Neural cell (in vitro differentiated cells): ENCODE data around the gene EEIG1. TPM values are rescaled to one million over a fixed set of nuclear protein-coding genes. Genes with fewer than 3 reads are reported as not detected.
A peak's percentile ranks its signal among the peaks of the same experiment; 100 is the strongest.

ENCODE experiments used
- H2AFZ ChIP-seq: fragments of 200-600, 300-800 bp; sonication (generic), shearing (Covaris generic); 2 replicates; pipeline ENCODE4 v1.6.0; 2014; ENCODE audit warnings: low read depth, mild to moderate bottlenecking, antibody characterized with exemption, low read length, moderate library complexity
- H3F3A ChIP-seq: fragments of 200-600 bp; shearing (Covaris generic); 2 replicates; pipeline ENCODE4 v1.6.1; 2016; ENCODE audit warnings: mild to moderate bottlenecking, moderate library complexity, mixed read lengths, antibody characterized with exemption, low read length; ENCODE audit not compliant: insufficient read depth, poor library complexity, severe bottlenecking
- H3K27ac ChIP-seq: fragments of 200-600, 300-800 bp; sonication (generic), shearing (Covaris generic); 2 replicates; pipeline ENCODE4 v1.5.1; 2014; ENCODE audit warnings: mild to moderate bottlenecking, low read length, moderate library complexity
- H3K27me3 ChIP-seq: fragments of 300-800, 200-600 bp; sonication (generic), shearing (Covaris generic); 2 replicates; pipeline ENCODE4 v1.6.0; 2014; ENCODE audit warnings: mild to moderate bottlenecking, low read depth, low read length, moderate library complexity; ENCODE audit not compliant: insufficient read depth
- H3K36me3 ChIP-seq: fragments of 300-800, 200-600 bp; sonication (generic), shearing (Covaris generic); 2 replicates; pipeline ENCODE4 v1.5.1; 2014; ENCODE audit warnings: mild to moderate bottlenecking, antibody characterized with exemption, low read length, moderate library complexity; ENCODE audit not compliant: insufficient read depth
- H3K4me2 ChIP-seq: fragments of 300-800, 200-600 bp; sonication (generic), shearing (Covaris generic); 2 replicates; pipeline ENCODE4 v1.6.0; 2014; ENCODE audit warnings: mild to moderate bottlenecking, low read length
- H3K4me3 ChIP-seq: fragments of 300-800, 200-600 bp; sonication (generic), shearing (Covaris generic); 2 replicates; pipeline ENCODE4 v1.5.1; 2014; ENCODE audit warnings: mild to moderate bottlenecking, low read length, moderate library complexity
- H3K79me2 ChIP-seq: fragments of 200-600 bp; shearing (Covaris generic); replicated peaks from 2 replicates; pipeline ENCODE4 v1.6.0; 2014; ENCODE audit warnings: mild to moderate bottlenecking, low read length, moderate library complexity; ENCODE audit not compliant: insufficient read depth
- H3K9ac ChIP-seq: fragments of 300-800, 200-600 bp; sonication (generic), shearing (Covaris generic); 2 replicates; pipeline ENCODE4 v1.6.1; 2016; ENCODE audit warnings: mild to moderate bottlenecking, low read length, mixed read lengths
- H3K9me2 ChIP-seq: fragments of 200-600 bp; shearing (Covaris generic); 2 replicates; pipeline ENCODE4 v1.6.1; 2016; ENCODE audit warnings: mild to moderate bottlenecking, low read length, mixed read lengths; ENCODE audit not compliant: insufficient read depth
- H3K9me3 ChIP-seq: fragments of 200-600, 300-800 bp; sonication (generic), shearing (Covaris generic); 2 replicates; pipeline ENCODE4 v1.6.1; 2016; ENCODE audit warnings: mild to moderate bottlenecking, mixed run types, low read length, moderate library complexity, mixed read lengths
- H4K20me1 ChIP-seq: fragments of 200-600 bp; shearing (Covaris generic); 2 replicates; pipeline ENCODE4 v1.6.1; 2016; ENCODE audit warnings: mild to moderate bottlenecking, mixed run types; ENCODE audit not compliant: insufficient read depth
- EP300 ChIP-seq: fragments of 450-650 bp; conservative IDR thresholded peaks from 2 replicates; pipeline ENCODE4 v1.6.1; 2014; ENCODE audit warnings: antibody characterized with exemption, mild to moderate bottlenecking, moderate library complexity; ENCODE audit not compliant: poor library complexity, severe bottlenecking
- EZH2 ChIP-seq: fragments of 200-600, 300-800 bp; shearing (Covaris generic), sonication (generic); IDR thresholded peaks from 2 replicates; pipeline ENCODE4 v1.6.1; 2014; ENCODE audit warnings: antibody characterized with exemption, low read length, borderline replicate concordance, mild to moderate bottlenecking; ENCODE audit not compliant: insufficient read depth, poor library complexity, severe bottlenecking
- MXI1 ChIP-seq: fragments of 450-650 bp; conservative IDR thresholded peaks from 2 replicates; pipeline ENCODE4 v1.6.1; 2014; ENCODE audit warnings: antibody characterized with exemption, mild to moderate bottlenecking; ENCODE audit not compliant: poor library complexity, severe bottlenecking
- POLR2AphosphoS5 ChIP-seq: IDR thresholded peaks from 2 replicates; pipeline ENCODE4 v1.6.1; 2012
- RAD21 ChIP-seq: fragments of 450-650 bp; conservative IDR thresholded peaks from 2 replicates; pipeline ENCODE4 v1.6.1; 2014; ENCODE audit warnings: antibody characterized with exemption, mild to moderate bottlenecking, moderate library complexity
- REST ChIP-seq: IDR thresholded peaks from 2 replicates; pipeline ENCODE4 v1.6.1; 2012; ENCODE audit warnings: borderline replicate concordance
- SMC3 ChIP-seq: fragments of 450-650 bp; conservative IDR thresholded peaks from 2 replicates; pipeline ENCODE4 v1.6.1; 2014; ENCODE audit warnings: antibody characterized with exemption, mild to moderate bottlenecking, moderate library complexity; ENCODE audit not compliant: poor library complexity
- polyA plus RNA-seq: library from polyadenylated mRNA; depleted of rRNA; stranded (reverse); fragments of >200 nt; gene quantifications from 2 replicates; pipeline ENCODE4 v1.2.3, GENCODE V29; 2014
- TF ChIP-seq, protein P1 (sequence below): fragments of 450-650 bp; IDR thresholded peaks from 2 replicates; pipeline ENCODE4 v1.5.1; 2014; ENCODE audit warnings: antibody characterized with exemption, mild to moderate bottlenecking, moderate library complexity; ENCODE audit not compliant: poor library complexity, severe bottlenecking

EEIG1 gene
- polyA plus RNA-seq, 1 donor from 2014 or later = 6.7 TPM

DNA sequence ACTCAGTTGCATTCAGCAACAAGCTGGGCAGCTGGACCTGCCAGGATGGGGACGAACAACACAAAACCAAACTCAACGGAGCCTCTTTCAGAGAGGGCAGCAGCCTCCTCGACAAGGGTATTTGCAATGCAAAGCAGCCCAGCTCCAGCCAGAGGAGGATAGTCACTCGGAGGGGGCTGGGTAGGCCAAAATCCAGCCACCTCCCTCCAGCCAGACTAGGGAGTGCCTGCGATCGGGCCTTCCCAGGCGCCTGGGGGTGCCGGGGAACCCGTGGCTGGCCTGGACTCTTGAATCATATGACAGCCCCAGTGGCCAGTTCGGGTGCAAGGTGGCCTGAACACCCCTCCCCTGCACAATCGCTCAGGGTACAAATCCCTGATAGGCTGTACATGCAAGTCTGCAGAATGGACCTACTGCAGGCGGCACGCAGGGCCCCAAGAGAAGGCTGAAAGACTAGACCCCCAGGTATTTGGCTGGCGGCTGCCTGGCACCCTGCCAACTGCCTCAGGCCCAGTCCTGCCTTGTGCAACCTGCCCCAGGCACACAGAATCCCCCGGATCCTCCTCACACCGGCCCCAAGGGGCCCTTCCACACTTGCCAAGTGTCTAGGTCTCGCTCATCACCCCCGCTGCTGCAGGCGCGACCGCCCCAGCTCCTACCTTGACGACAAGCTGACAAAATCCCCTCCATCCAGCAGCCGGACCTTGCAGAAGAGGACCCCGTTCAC, 1.3 kb downstream of the EEIG1 start:
- H3F3A ChIP-seq = no peaks in the 10 kb centered on the region
- peak overlapping the region; percentile 79 for H3K9ac ChIP-seq
- H3K9me3 ChIP-seq = no peaks in the 10 kb centered on the region
- TF ChIP-seq MXI1 = no peak
- TF ChIP-seq POLR2AphosphoS5 = peak; percentile 6
- no peak for TF ChIP-seq RAD21
- TF ChIP-seq, protein P1, sequence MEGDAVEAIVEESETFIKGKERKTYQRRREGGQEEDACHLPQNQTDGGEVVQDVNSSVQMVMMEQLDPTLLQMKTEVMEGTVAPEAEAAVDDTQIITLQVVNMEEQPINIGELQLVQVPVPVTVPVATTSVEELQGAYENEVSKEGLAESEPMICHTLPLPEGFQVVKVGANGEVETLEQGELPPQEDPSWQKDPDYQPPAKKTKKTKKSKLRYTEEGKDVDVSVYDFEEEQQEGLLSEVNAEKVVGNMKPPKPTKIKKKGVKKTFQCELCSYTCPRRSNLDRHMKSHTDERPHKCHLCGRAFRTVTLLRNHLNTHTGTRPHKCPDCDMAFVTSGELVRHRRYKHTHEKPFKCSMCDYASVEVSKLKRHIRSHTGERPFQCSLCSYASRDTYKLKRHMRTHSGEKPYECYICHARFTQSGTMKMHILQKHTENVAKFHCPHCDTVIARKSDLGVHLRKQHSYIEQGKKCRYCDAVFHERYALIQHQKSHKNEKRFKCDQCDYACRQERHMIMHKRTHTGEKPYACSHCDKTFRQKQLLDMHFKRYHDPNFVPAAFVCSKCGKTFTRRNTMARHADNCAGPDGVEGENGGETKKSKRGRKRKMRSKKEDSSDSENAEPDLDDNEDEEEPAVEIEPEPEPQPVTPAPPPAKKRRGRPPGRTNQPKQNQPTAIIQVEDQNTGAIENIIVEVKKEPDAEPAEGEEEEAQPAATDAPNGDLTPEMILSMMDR = no peak
- H3K4me2 ChIP-seq = peak overlapping the region; percentile 92
- peak overlapping the region; percentile 49 for H3K27ac ChIP-seq
- no peaks in the 10 kb centered on the region for H3K27me3 ChIP-seq
- H3K79me2 ChIP-seq = peaks cover 57% of the 10 kb centered on the region
- H3K36me3 ChIP-seq = no peaks in the 10 kb centered on the region
- H2AFZ ChIP-seq = no peak overlapping the region
- H4K20me1 ChIP-seq = peaks cover 18% of the 10 kb centered on the region
- peak overlapping the region; percentile 93 for H3K4me3 ChIP-seq
- no peaks in the 10 kb centered on the region for H3K9me2 ChIP-seq

- H4K20me1 ChIP-seq = peaks cover 18% of the 10 kb centered on the region
- no peaks in the 10 kb centered on the region for H3K9me3 ChIP-seq
- H3F3A ChIP-seq = no peaks in the 10 kb centered on the region
- no peaks in the 10 kb centered on the region for H3K36me3 ChIP-seq
- peak overlapping the region; percentile 79 for H3K9ac ChIP-seq
- H3K79me2 ChIP-seq = peaks cover 63% of the 10 kb centered on the region
- no peaks in the 10 kb centered on the region for H3K27me3 ChIP-seq
- TF ChIP-seq MXI1 (no peak), EP300 (no peak), SMC3 (no peak), RAD21 (no peak), POLR2AphosphoS5 (no peak), EZH2 (no peak), REST (no peak)
- TF ChIP-seq, protein P1 = no peak
- peak overlapping the region; percentile 93 for H3K4me3 ChIP-seq
- H3K9me2 ChIP-seq = no peaks in the 10 kb centered on the region
- H3K27ac ChIP-seq = no peak overlapping the region
- peak overlapping the region; percentile 92 for H3K4me2 ChIP-seq
- H2AFZ ChIP-seq = no peak overlapping the region
Observed at GRCh38 chr9:127979015-127979332, 1.8 kb downstream of the EEIG1 start.
